H1 (cell line): Measurements from ENCODE around the gene COQ7. TPM values are rescaled to one million over a fixed set of nuclear protein-coding genes. Genes with fewer than 3 reads are reported as not detected.

Source experiments
- CTCF ChIA-PET: fragments of 300-600 bp; sonication (Branson Sonifier 250); formaldehyde crosslinking; loops from one replicate; lab custom pipeline; 2021; ENCODE audit not compliant: partially characterized antibody; lab: Charles Lee
- POLR2A ChIA-PET: fragments of 300-600 bp; sonication (Branson Sonifier 250); formaldehyde crosslinking; loops from one replicate; lab custom pipeline; 2021; ENCODE audit warnings: inconsistent platforms; ENCODE audit not compliant: partially characterized antibody; lab: Charles Lee
- DNase-seq, 2 experiments: peaks; one replicate each; pipeline versions ENCODE4 v3.0.0 to v3.0.0-alpha.2; 2010 to 2022; ENCODE audit warnings: low spot score in 2 of 2, low read depth in 1 of 2, mixed read lengths in 1 of 2
- FAIRE-seq: peaks from 2 replicates; lab custom pipeline; 2011; peaks lifted over from hg19 to GRCh38; lab: Jason Lieb, UNC
- H2AFZ ChIP-seq: 2 replicates; pipeline ENCODE4 v1.8.1; 2012; ENCODE audit warnings: low read length, inconsistent platforms
- H2AK5ac ChIP-seq: 2 replicates; pipeline ENCODE4 v1.6.1; 2013; ENCODE audit warnings: low read depth, low read length
- H2BK120ac ChIP-seq: replicated peaks from 2 replicates; pipeline ENCODE3; 2013; ENCODE audit warnings: low read depth, low read length, inconsistent platforms
- H2BK12ac ChIP-seq: 2 replicates; pipeline ENCODE4 v1.6.1; 2013; ENCODE audit warnings: low read depth, low read length
- H2BK15ac ChIP-seq: 2 replicates; pipeline ENCODE4 v1.6.1; 2013; ENCODE audit warnings: low read length
- H2BK20ac ChIP-seq: 2 replicates; pipeline ENCODE4 v1.6.1; 2013; ENCODE audit warnings: low read length
- H2BK5ac ChIP-seq: 2 replicates; pipeline ENCODE4 v1.6.1; 2013; ENCODE audit warnings: low read depth, low read length
- H3K14ac ChIP-seq: 2 replicates; pipeline ENCODE4 v1.6.1; 2013; ENCODE audit warnings: inconsistent platforms; ENCODE audit not compliant: insufficient read length
- H3K18ac ChIP-seq: 2 replicates; pipeline ENCODE4 v1.6.1; 2013; ENCODE audit warnings: low read length; ENCODE audit errors: extremely low read depth
- H3K23ac ChIP-seq: 2 replicates; pipeline ENCODE4 v1.6.1; 2013; ENCODE audit warnings: inconsistent platforms; ENCODE audit not compliant: insufficient read length
- H3K23me2 ChIP-seq: 2 replicates; pipeline ENCODE4 v1.6.1; 2013; ENCODE audit warnings: low read depth, low read length
- H3K27ac ChIP-seq: 2 replicates; pipeline ENCODE4 v1.6.1; 2011; ENCODE audit warnings: low read depth, low read length, inconsistent platforms
- H3K27me3 ChIP-seq, 4 experiments: replicated peaks in 1 of 4; 1 replicate in 1 of 4; 2 replicates in 3 of 4; pipeline versions ENCODE4 v1.6.1 to v1.8.1; 2011 to 2013; ENCODE audit warnings: low read length in 3 of 4, mild to moderate bottlenecking in 3 of 4, inconsistent platforms in 2 of 4, mixed read lengths in 2 of 4, moderate library complexity in 1 of 4; ENCODE audit not compliant: control insufficient read depth in 3 of 4, insufficient read depth in 3 of 4; ENCODE audit errors: extremely low read depth in 1 of 4
- H3K36me3 ChIP-seq, 4 experiments: 2 replicates each; pipeline versions ENCODE4 v1.6.1 to v1.8.1; 2011 to 2013; ENCODE audit warnings: mild to moderate bottlenecking in 4 of 4, low read length in 3 of 4, moderate library complexity in 2 of 4, control low read depth in 1 of 4, inconsistent platforms in 1 of 4; ENCODE audit not compliant: insufficient read depth in 4 of 4, control insufficient read depth in 2 of 4
- H3K4ac ChIP-seq: replicated peaks from 2 replicates; pipeline ENCODE3; 2013; ENCODE audit warnings: low read length, low read depth, mixed read lengths, inconsistent platforms; ENCODE audit not compliant: insufficient read length
- H3K4me1 ChIP-seq, 4 experiments: replicated peaks in 1 of 4; 1 replicate in 1 of 4; 2 replicates in 3 of 4; pipeline versions ENCODE4 v1.6.1 to v1.8.1; 2011 to 2013; ENCODE audit warnings: low read length in 3 of 4, inconsistent platforms in 2 of 4, mixed read lengths in 1 of 4; ENCODE audit not compliant: insufficient read depth in 4 of 4, control insufficient read depth in 3 of 4
- H3K4me2 ChIP-seq, 2 experiments: 2 replicates each; pipeline versions ENCODE4 v1.6.1 to v1.8.1; 2011 to 2013; ENCODE audit warnings: low read depth in 2 of 2, low read length in 2 of 2, control low read depth in 1 of 2, inconsistent platforms in 1 of 2, mild to moderate bottlenecking in 1 of 2; ENCODE audit not compliant: insufficient read depth in 1 of 2
- H3K4me3 ChIP-seq, 4 experiments: fragments of 200-600, 300-600 bp in 1 of 4; sonication (generic), shearing (Covaris generic), sonication (Bioruptor Twin) in 1 of 4; 2 replicates each; pipeline versions ENCODE4 v1.5.1 to v1.8.1; 2011 to 2016; ENCODE audit warnings: low read length in 4 of 4, low read depth in 3 of 4, control low read depth in 2 of 4, inconsistent platforms in 2 of 4, mild to moderate bottlenecking in 2 of 4, mixed read lengths in 1 of 4, moderate library complexity in 1 of 4; ENCODE audit not compliant: insufficient read depth in 2 of 4; ENCODE audit errors: extremely low read depth in 1 of 4
- H3K56ac ChIP-seq: replicated peaks from 2 replicates; pipeline ENCODE3; 2013; ENCODE audit warnings: low read depth, mild to moderate bottlenecking, mixed read lengths, low read length, inconsistent platforms; ENCODE audit not compliant: insufficient read length
- H3K79me1 ChIP-seq: 2 replicates; pipeline ENCODE4 v1.6.1; 2013; ENCODE audit warnings: low read depth, low read length, control low read depth
- H3K79me2 ChIP-seq, 2 experiments: 2 replicates each; pipeline versions ENCODE4 v1.6.1 to v1.8.1; 2012 to 2013; ENCODE audit warnings: low read length in 2 of 2, mild to moderate bottlenecking in 2 of 2, inconsistent platforms in 1 of 2; ENCODE audit not compliant: insufficient read depth in 2 of 2, control insufficient read depth in 1 of 2
- H3K9ac ChIP-seq, 4 experiments: replicated peaks in 1 of 4; 1 replicate in 1 of 4; 2 replicates in 3 of 4; pipeline versions ENCODE4 v1.6.1 to v1.8.1; 2011 to 2013; ENCODE audit warnings: low read depth in 3 of 4, low read length in 3 of 4, control low read depth in 2 of 4, mild to moderate bottlenecking in 2 of 4, moderate library complexity in 2 of 4, inconsistent platforms in 1 of 4; ENCODE audit errors: extremely low read depth in 1 of 4
- H3K9me3 ChIP-seq, 2 experiments: 2 replicates each; pipeline versions ENCODE4 v1.6.1 to v1.8.1; 2012 to 2013; ENCODE audit warnings: mild to moderate bottlenecking in 2 of 2, moderate library complexity in 2 of 2, control low read depth in 1 of 2, inconsistent platforms in 1 of 2, low read depth in 1 of 2, low read length in 1 of 2, mixed read lengths in 1 of 2; ENCODE audit not compliant: insufficient read depth in 2 of 2
- H4K20me1 ChIP-seq, 2 experiments: replicated peaks in 1 of 2; 2 replicates each; pipeline versions ENCODE3 to v1.8.1; 2011 to 2013; ENCODE audit warnings: inconsistent platforms in 2 of 2, low read length in 2 of 2, mild to moderate bottlenecking in 1 of 2; ENCODE audit not compliant: insufficient read depth in 2 of 2, control insufficient read depth in 1 of 2
- H4K5ac ChIP-seq: 2 replicates; pipeline ENCODE4 v1.6.1; 2013; ENCODE audit warnings: low read length, low read depth, mixed read lengths, inconsistent platforms; ENCODE audit not compliant: insufficient read length
- H4K8ac ChIP-seq: 2 replicates; pipeline ENCODE4 v1.8.0; 2013; ENCODE audit warnings: mild to moderate bottlenecking, moderate library complexity, low read length, inconsistent platforms; ENCODE audit not compliant: insufficient read depth; ENCODE audit errors: extremely low read depth
- H4K91ac ChIP-seq: replicated peaks from 2 replicates; pipeline ENCODE3; 2013; ENCODE audit warnings: low read length, mixed read lengths, inconsistent platforms; ENCODE audit not compliant: insufficient read length
- ASH2L ChIP-seq: fragments of 200-600, 300-600 bp; sonication (generic); IDR thresholded peaks from one replicate; pipeline ENCODE4 v1.7.1; 2017; ENCODE audit warnings: low read length
- CTCF ChIP-seq, 3 experiments: IDR thresholded peaks; 1 replicate in 2 of 3; 2 replicates in 1 of 3; pipeline versions ENCODE4 v1.5.1 to v1.6.1; 2011; ENCODE audit warnings: low read length in 3 of 3, mild to moderate bottlenecking in 3 of 3, inconsistent platforms in 2 of 3, low read depth in 1 of 3, moderate library complexity in 1 of 3; ENCODE audit not compliant: insufficient read depth in 1 of 3; ENCODE audit errors: control extremely low read depth in 1 of 3
- EZH2 ChIP-seq: fragments of 200-600 bp; sonication (generic); IDR thresholded peaks from 2 replicates; pipeline ENCODE4 v1.7.1; 2012; ENCODE audit warnings: low read depth, mild to moderate bottlenecking, moderate library complexity, low read length, inconsistent platforms; ENCODE audit not compliant: severe bottlenecking
- HDAC2 ChIP-seq, 2 experiments: fragments of 300-600 bp in 1 of 2; sonication (generic) in 1 of 2; IDR thresholded peaks; 2 replicates each; pipeline ENCODE4 v1.6.1; 2011 to 2012; ENCODE audit warnings: low read depth in 2 of 2, low read length in 2 of 2, mild to moderate bottlenecking in 2 of 2, moderate library complexity in 2 of 2, borderline replicate concordance in 1 of 2, inconsistent platforms in 1 of 2
- HDAC6 ChIP-seq: IDR thresholded peaks from one replicate; pipeline ENCODE4 v1.7.1; 2012; ENCODE audit warnings: low read depth, mild to moderate bottlenecking, inconsistent platforms, low read length, moderate library complexity
- JUN ChIP-seq: IDR thresholded peaks from 2 replicates; pipeline ENCODE4 v1.6.1; 2011; ENCODE audit warnings: low read depth, mild to moderate bottlenecking, improper control_type of control experiment, low read length
- POLR2A ChIP-seq, 2 experiments: IDR thresholded peaks; 1 replicate in 1 of 2; 2 replicates in 1 of 2; pipeline ENCODE4 v1.6.1; 2011; ENCODE audit warnings: low read depth in 2 of 2, low read length in 2 of 2, mild to moderate bottlenecking in 2 of 2; ENCODE audit errors: control extremely low read depth in 1 of 2
- POLR2AphosphoS5 ChIP-seq: IDR thresholded peaks from 2 replicates; pipeline ENCODE4 v1.6.1; 2011; ENCODE audit warnings: low read depth, low read length
- SP2 ChIP-seq: IDR thresholded peaks from 2 replicates; pipeline ENCODE4 v1.6.1; 2012; ENCODE audit warnings: mild to moderate bottlenecking, low read length, inconsistent platforms
- SRF ChIP-seq: IDR thresholded peaks from 2 replicates; pipeline ENCODE4 v1.6.1; 2011; ENCODE audit warnings: mild to moderate bottlenecking, low read depth, low read length, moderate library complexity
- TAF1 ChIP-seq: IDR thresholded peaks from 2 replicates; pipeline ENCODE4 v1.6.1; 2011; ENCODE audit warnings: mild to moderate bottlenecking, low read depth, low read length
- TCF12 ChIP-seq: IDR thresholded peaks from 2 replicates; pipeline ENCODE4 v1.6.1; 2011; ENCODE audit warnings: low read depth, mild to moderate bottlenecking, low read length
- WGBS, 2 experiments: shearing (Covaris generic) in 1 of 2; methylation state at CpG; one replicate each; pipeline versions ENCODE4 v1.1.6 to v1.1.7; 2013 to 2015; ENCODE audit warnings: low lambda C conversion rate in 2 of 2, mixed read lengths in 2 of 2, inconsistent platforms in 1 of 2, low coverage in 1 of 2, missing lambda C conversion rate in 1 of 2; ENCODE audit not compliant: insufficient replicate concordance in 2 of 2, insufficient coverage in 1 of 2, insufficient read length in 1 of 2; ENCODE audit errors: extremely low coverage in 1 of 2, missing lambda C conversion rate in 1 of 2; 5-methylcytosine and 5-hydroxymethylcytosine counted together
- polyA plus RNA-seq, 7 experiments: library from polyadenylated mRNA; depleted of rRNA in 3 of 7; stranded (reverse) in 5 of 7; unstranded in 2 of 7; fragments of >200 nt in 5 of 7; fragments of 200-250 nt in 2 of 7; gene quantifications; 1 replicate in 5 of 7; 2 replicates in 1 of 7; 4 replicates in 1 of 7; pipeline versions ENCODE4 v1.2.1 to v1.2.3, GENCODE V29; 2011 to 2013; ENCODE audit warnings: missing spikeins in 2 of 7, mixed read lengths in 2 of 7
- total RNA-seq: library from RNA; stranded (reverse); fragmentation: NEBNext Ultra II Directional; extraction: Animal tissue kit (Norgen Biotek cat#: 25700); gene quantifications from 2 replicates; pipeline ENCODE4 v1.2.1, GENCODE V29; 2021

The COQ7 gene
- total and polyA plus RNA-seq, 2 of the 8 experiments (the other 6 are each of a cell fraction or from before 2014, with no cell fraction given): 7.1 to 15.2 TPM

DNA sequence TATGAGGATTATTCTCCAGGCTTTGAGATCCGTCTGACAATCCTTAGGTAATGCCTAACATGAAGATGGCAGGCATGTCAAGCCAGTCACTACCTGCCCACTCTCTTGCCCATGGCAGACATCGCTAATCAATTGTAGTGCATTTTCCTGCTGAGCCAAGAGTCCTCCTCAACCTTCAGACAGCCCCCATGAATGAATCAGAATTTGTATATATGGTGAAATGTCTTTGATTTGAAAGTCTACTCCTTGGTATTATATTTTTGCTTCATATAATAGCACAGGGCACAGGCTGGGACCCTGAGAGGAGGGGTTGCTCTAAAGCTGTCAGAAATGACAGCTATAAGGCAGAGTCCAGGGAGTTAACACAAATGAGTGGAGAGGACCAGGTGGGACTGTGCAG lies 27.0 kb upstream of the COQ7 start:
- no peak overlapping the region for H2AK5ac ChIP-seq
- POLR2A ChIA-PET: interaction anchor here (0.5 kb wide), 1 partner anchor 43 kb away, joined by 3 read pairs; no protein-coding TSS in a partner anchor
- no peaks in the 10 kb centered on the region for H3K9me3 ChIP-seq
- peaks cover 0 to 1% of the 10 kb centered on the region in 2 experiments for H4K20me1 ChIP-seq
- no peak overlapping the region for H2BK120ac ChIP-seq
- no peak overlapping the region for H2AFZ ChIP-seq
- no peak overlapping the region for H3K4me3 ChIP-seq
- H3K18ac ChIP-seq: no peak overlapping the region
- no peak overlapping the region for H3K56ac ChIP-seq
- WGBS, 2 experiments: 90% methylated on average over 2 of the region's 2 CpGs; no CpG with 5 or more reads in 1 of the 2 experiments
- no peak overlapping the region for H4K91ac ChIP-seq
- no peak overlapping the region for H3K9ac ChIP-seq
- FAIRE-seq (no peak), DNase-seq (no peak)
- no peak overlapping the region for H4K5ac ChIP-seq
- H4K8ac ChIP-seq: no peak overlapping the region
- H2BK12ac ChIP-seq: no peak overlapping the region
- H3K23me2 ChIP-seq: no peaks in the 10 kb centered on the region
- no peak overlapping the region for H3K27ac ChIP-seq
- H3K27me3 ChIP-seq: no peaks in the 10 kb centered on the region
- no peaks in the 10 kb centered on the region for H3K79me2 ChIP-seq
- no peak overlapping the region for H2BK20ac ChIP-seq
- no peak overlapping the region for H3K4me2 ChIP-seq
- H3K4me1 ChIP-seq: no peaks in the 10 kb centered on the region
- H2BK15ac ChIP-seq: no peak overlapping the region
- no peaks in the 10 kb centered on the region for H3K79me1 ChIP-seq
- no peak overlapping the region for H3K23ac ChIP-seq
- peaks cover 0 to 5% (median 0%) of the 10 kb centered on the region in 4 experiments; a peak in 3 of 8 replicates for H3K36me3 ChIP-seq
- no peak overlapping the region for H2BK5ac ChIP-seq
- H3K14ac ChIP-seq: no peak overlapping the region
- H3K4ac ChIP-seq: no peak overlapping the region
- CTCF ChIA-PET: interaction anchor here (1.6 kb wide), 1 partner anchor 18 kb away, joined by 5 read pairs; no protein-coding TSS in a partner anchor
- no peak for TF ChIP-seq SRF
- TF ChIP-seq SP2: no peak
- no peak for TF ChIP-seq HDAC6
- TF ChIP-seq POLR2A (IDR thresholded peaks at IDR 0.05; ENCODE audit: control extremely low read depth in 1 of 2, low read depth in 2 of 2, low read length in 2 of 2): no peak
- no peak for TF ChIP-seq TCF12
- no peak for TF ChIP-seq HDAC2 (IDR thresholded peaks at IDR 0.05; ENCODE audit: borderline replicate concordance in 1 of 2, low read depth in 2 of 2, low read length in 2 of 2)
- no peak for TF ChIP-seq POLR2AphosphoS5
- TF ChIP-seq ASH2L: no peak
- TF ChIP-seq TAF1: no peak
- no peak for TF ChIP-seq EZH2
- no peak for TF ChIP-seq CTCF (IDR thresholded peaks at IDR 0.05; ENCODE audit: control extremely low read depth in 1 of 3, insufficient read depth in 1 of 3, low read depth in 1 of 3, low read length in 3 of 3)
- no peak for TF ChIP-seq JUN
